ENCODE data around the gene KRTAP10-11.

DNA sequence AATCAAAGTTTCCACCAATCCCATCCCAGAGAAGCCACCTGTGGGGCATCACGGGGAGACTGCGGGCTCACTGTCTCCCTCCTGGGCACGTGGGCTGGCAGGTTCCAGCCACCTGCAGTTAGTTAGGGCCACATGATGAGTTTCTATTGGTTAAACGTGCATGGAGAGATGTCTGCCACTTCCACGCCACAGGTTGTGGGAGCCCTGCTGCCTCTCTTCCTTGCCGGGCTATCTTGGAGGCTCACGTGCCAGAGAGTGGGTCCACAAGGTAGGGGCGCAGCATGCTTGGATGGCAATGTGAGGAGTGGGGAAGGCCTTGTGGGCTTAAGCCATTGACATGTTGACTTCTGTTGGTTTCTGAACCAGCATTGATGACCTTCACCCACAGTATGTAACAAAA is 42.3 kb upstream of the KRTAP10-11 start:
- no peak for TF ChIP-seq POLR2A (IDR thresholded peaks at IDR 0.05)
- TF ChIP-seq, protein P1, sequence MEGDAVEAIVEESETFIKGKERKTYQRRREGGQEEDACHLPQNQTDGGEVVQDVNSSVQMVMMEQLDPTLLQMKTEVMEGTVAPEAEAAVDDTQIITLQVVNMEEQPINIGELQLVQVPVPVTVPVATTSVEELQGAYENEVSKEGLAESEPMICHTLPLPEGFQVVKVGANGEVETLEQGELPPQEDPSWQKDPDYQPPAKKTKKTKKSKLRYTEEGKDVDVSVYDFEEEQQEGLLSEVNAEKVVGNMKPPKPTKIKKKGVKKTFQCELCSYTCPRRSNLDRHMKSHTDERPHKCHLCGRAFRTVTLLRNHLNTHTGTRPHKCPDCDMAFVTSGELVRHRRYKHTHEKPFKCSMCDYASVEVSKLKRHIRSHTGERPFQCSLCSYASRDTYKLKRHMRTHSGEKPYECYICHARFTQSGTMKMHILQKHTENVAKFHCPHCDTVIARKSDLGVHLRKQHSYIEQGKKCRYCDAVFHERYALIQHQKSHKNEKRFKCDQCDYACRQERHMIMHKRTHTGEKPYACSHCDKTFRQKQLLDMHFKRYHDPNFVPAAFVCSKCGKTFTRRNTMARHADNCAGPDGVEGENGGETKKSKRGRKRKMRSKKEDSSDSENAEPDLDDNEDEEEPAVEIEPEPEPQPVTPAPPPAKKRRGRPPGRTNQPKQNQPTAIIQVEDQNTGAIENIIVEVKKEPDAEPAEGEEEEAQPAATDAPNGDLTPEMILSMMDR (IDR thresholded peaks at IDR 0.05), result no peak
